Stimulated activated CD4-positive, alpha-beta T cell treated with anti-CD3 and anti-CD28 coated beads, Interleukin-4, amount 100 ng/mL, for 1 hour (primary cell): ENCODE measurements around the gene MAGEA1.
"Not testable (repeated sequence)": the region's sequence is repeated elsewhere in the genome, so short reads cannot be mapped to it uniquely, and the experiment has no call there.

Source experiments
- DNase-seq: peaks from one replicate; pipeline ENCODE4 v3.0.0-alpha.2; 2020

The MAGEA1 gene

DNA sequence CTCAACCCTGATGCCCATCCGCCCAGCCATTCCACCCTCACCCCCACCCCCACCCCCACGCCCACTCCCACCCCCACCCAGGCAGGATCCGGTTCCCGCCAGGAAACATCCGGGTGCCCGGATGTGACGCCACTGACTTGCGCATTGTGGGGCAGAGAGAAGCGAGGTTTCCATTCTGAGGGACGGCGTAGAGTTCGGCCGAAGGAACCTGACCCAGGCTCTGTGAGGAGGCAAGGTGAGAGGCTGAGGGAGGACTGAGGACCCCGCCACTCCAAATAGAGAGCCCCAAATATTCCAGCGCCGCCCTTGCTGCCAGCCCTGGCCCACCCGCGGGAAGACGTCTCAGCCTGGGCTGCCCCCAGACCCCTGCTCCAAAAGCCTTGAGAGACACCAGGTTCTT lies at the start of gene MAGEA1:
MAGEA1 (plus strand) TSS at position 154 of the 400 bp plus-strand sequence. CDS start 3,106 bp downstream, outside the sequence.
- DNase-seq, result no peak

DNA sequence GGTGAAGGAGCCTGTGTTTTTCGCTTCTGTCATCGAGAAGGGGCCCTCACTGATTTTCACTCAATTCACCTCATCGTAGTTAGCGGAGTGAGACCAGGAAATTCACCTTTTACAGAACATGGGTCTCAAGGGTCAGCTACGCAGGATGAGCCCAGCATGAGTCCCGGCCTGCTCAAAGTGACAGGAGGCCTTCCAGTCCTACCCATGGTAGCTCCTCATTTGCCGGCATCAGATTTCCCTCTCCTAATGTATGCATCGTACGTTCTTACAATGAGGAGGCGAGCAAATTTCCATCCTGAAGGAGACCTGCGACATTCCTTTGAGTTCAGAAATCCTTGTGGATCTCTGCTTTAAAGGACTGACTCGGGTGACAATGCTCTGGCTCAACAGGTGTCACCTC lies 46.2 kb upstream of the MAGEA1 start:
- DNase-seq, result not testable (repeated sequence)

GRCh38 chrX:153139074-153139473 lies 40.0 kb upstream of the MAGEA1 start:
- DNase-seq, result not testable (repeated sequence)

DNA sequence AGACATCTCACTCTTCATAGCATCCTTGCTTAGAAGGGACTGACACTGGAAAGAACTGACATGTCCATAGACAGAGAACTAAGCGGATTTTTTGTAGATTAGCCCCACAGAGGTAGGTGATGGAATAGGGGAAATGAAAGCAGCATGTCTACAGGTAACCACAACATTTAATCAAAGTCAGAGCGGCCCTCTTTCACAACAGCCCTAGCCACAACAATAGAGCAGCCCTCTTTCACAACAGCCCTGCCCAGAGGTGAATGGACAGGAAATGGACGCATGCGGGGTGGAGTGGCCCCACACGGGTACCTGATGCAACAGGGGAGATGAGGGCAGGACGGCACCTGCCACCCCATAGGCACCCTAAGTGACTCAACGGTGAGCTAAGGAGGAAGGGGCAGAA lies 32.8 kb upstream of the MAGEA1 start:
- not testable (repeated sequence) for DNase-seq

- DNase-seq, result no peak
Observed at GRCh38 chrX:153153516-153153915, 25.6 kb upstream of the MAGEA1 start.

DNA sequence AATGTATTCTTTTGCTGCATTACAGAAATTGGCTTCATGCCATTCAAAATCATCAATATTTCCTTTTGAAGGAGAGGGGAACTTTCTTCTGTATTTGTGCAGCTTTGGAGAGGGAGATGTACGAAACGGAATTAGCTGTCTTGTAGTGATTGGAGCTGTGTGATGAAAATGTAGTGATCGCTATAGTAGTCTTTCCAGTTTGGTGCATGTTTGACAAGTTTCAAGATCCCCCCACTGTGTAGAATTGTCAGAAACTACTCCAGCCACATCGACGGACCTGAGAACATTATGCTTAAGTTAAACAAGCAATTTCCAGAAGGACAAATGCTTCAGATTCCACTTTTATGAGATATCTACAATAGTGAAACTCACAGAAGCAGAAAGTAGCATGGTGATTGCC lies 21.6 kb upstream of the MAGEA1 start:
- no peak for DNase-seq

- DNase-seq, result no peak
Observed at GRCh38 chrX:153158319-153158718, 20.8 kb upstream of the MAGEA1 start.

DNA sequence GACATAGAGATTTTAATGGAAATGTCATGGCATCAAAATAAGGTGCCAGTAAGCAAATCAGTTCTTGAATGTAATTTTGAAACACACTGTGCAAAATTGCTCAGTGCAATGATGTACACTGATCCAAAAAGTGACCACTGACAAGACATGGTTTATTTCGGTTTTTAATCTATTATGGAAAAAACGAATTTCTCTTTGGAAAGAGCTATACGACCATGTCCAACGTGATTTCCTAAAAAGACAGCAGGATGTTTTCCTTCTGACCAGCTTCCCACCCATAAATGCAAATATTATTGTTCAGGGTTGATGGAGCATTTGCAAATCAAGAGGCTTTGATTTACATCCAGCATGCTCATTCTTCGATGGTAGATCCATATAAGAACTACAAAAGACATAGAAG lies 17.1 kb upstream of the MAGEA1 start:
- DNase-seq, result no peak

DNA sequence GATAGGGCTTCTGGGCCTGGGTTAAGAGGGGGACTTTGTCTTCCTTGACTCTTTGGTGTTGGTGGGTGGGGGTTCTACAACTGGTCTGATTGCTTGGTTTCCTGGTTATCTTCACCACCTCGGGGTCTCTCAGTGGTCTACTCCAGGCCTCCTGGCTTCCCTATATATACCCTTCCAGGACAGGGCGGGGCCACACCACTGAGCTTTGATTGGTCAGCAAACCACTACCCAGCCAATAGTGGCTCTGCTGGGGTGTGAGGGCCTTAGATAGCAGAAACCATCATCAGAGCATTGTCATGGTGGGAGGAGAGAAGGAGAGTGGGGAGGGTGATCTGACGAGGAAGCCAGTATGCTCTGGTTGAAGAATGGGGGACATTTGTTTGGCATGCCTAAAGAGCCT lies 14.4 kb upstream of the MAGEA1 start:
- no peak for DNase-seq

- not testable (repeated sequence) for DNase-seq
Observed at GRCh38 chrX:153168423-153168822, 10.7 kb upstream of the MAGEA1 start.

GRCh38 chrX:153181822-153182221 lies 2.7 kb downstream of the MAGEA1 start:
- no peak for DNase-seq

DNA sequence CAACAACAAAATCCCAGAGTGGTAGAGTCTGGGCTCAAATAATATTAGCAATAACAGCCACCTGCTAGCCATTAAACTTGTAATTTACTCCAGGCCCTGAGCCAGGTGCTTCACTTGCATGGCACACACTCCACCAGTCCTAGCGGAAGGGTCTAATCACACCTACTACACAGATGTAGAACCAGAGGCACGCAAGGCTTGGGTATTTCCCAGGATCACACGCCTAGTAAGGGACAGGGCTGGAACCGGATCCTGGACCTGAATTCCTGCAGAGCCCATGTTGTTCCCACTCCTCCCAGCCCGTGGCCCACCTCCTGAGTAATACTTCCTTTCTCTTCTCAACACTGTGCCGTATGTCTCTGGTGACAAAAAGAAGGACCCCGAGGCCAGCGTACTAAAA lies 5.7 kb downstream of the MAGEA1 start:
- no peak for DNase-seq

- DNase-seq, result no peak
Observed at GRCh38 chrX:153190381-153190780, 11.3 kb downstream of the MAGEA1 start.

DNA sequence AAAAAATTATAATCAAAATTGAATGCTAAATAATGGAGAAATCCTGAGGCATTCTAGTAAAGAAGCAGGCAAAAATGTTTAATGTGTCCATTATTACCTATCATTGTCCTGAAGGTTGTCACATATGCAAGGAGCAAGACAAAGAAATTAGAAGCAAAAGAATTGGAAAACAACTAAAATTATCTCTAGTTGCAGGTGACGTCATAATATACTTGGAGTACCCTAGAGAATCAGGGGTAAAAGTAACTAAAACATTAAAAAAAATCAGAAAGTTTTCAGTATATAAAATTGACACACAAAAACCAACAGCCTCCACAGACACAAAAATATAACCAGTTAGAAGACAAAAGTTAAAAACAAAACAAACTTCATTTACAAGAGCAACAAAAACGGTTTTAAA lies 21.4 kb downstream of the MAGEA1 start:
- no peak for DNase-seq

DNA sequence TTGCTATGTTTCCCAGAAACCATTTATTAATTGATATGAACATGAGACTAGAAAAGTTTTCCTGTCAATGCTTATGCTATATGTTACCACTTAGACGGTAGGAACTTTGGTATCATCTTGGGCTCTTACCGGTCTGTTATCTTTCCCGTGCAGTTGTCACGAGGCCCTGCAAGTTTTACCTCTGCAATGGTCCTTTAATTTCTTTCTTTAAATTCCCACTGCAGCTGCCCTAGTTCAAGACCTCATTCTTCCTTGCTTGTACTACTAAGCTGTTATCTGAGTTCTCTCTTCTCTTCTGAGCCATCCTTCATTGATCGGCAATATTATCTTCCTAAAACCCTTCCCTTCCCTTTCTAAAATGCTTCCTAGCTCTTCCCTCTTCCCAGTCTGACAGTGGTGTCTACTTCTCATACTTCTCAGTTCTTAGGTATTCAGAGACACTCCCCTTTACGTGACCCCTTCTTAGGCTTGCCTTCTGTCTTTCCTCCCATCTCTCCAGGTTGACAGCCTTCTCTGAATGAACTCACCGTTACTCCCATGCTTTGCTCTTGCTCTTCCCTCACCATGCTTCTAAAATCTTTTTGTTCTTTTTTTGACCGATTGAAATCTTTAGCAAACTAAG lies 27.5 kb downstream of the MAGEA1 start:
- DNase-seq, result no peak

- DNase-seq, result no peak
Observed at GRCh38 chrX:153209347-153209746, 30.3 kb downstream of the MAGEA1 start.

DNA sequence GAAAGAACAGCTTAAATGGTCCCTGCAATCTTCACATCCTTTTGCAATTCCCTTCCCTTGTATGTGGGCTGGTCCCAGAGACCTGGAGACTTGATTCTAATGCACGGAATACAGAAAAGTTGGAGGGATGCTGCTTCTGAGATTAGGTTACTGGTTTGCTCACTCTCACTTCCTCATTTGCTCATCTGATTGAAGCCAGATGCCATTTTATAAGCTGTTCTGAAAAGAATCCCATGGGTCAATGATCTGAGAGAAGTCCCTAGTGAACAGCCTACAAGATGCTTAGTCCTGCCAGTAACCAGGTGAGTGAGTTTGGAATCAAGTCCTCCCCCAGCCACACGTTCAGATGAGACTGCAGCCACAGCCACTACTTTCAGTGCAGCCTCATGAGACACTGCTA lies 35.9 kb downstream of the MAGEA1 start:
- no peak for DNase-seq

DNA sequence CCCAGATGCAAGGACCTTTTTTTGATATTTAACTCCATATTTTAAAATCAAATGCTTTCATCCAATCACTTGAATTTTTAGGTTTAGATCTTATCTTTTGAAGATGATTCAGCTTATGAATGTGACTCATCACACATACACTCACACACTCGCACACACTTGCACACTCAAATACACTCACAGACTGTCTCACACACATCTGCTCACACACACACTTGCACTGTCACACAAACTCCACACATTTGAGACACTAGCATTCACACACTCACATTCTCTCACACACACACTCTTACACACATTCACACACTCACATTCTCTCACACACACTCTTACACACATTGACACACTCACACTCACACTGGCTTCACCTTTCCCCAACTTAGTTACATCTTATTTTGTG lies 37.8 kb downstream of the MAGEA1 start:
- DNase-seq, result no peak

- no peak for DNase-seq
Observed at GRCh38 chrX:153225438-153226098, 46.5 kb downstream of the MAGEA1 start.

- DNase-seq, result no peak
Observed at GRCh38 chrX:153226344-153227185, 47.5 kb downstream of the MAGEA1 start.
